ENCODE measurements around the gene RNF213. TPM values are rescaled to one million over a fixed set of nuclear protein-coding genes. Genes with fewer than 3 reads are reported as not detected.

The RNF213 gene
- total and polyA plus RNA-seq, 2 of the 8 experiments (the other 6 are each of a cell fraction or from before 2014, with no cell fraction given) = 33.8 to 62.8 TPM

DNA sequence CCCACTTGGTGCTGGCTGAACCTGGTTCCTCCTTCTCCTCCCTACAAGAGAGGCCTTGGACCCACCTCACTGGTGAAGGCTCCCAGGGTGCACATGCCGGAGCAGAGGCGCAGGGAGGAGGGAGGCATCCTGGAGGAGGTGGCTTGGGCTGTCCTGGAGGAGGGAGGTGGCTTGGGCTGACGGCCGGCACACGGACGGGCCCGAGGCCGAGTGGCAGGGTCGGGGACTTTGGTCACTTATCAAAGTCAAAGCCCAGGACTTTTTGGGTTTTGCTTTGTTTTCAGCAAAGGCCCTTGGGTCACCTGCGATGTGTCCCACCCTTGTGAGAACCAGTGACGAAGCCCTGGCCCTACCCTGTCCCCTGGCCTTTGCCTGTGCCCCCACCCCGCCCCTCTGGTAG lies 182.8 kb downstream of the RNF213 start:
- H2AFZ ChIP-seq (ENCODE audit: low read length) = no peak overlapping the region
- ChIA-PET CTCF (ENCODE audit: partially characterized antibody) (interaction anchor here (0.9 to 3.9 kb wide), 2 partner anchors 16 to 48 kb away, joined by 3 to 21 read pairs; no protein-coding TSS in a partner anchor), POLR2A (ENCODE audit: partially characterized antibody) (interaction anchor here (5.8 kb wide), 1 partner anchor 10 kb away, joined by 35 read pairs; no protein-coding TSS in a partner anchor)
- H3K27me3 ChIP-seq (replicated peaks in 1 of 4; ENCODE audit: control insufficient read depth in 3 of 4, extremely low read depth in 1 of 4, insufficient read depth in 3 of 4, low read length in 3 of 4) = peaks cover 0 to 7% (median 0%) of the 10 kb centered on the region in 4 experiments; a peak in 3 of 7 replicates
- no peak overlapping the region; the same call in 1 of the 2 replicates for H2BK12ac ChIP-seq (ENCODE audit: low read depth, low read length)
- no peaks in the 10 kb centered on the region for H3K79me1 ChIP-seq (ENCODE audit: low read depth, low read length)
- H2BK5ac ChIP-seq (ENCODE audit: low read depth, low read length) = no peak overlapping the region
- FAIRE-seq (no peak), DNase-seq (ENCODE audit: low read depth in 1 of 2, low spot score in 2 of 2) (no peak)
- H4K91ac ChIP-seq (replicated peaks; ENCODE audit: insufficient read length, low read length) = no peak overlapping the region
- no peak overlapping the region for H3K23ac ChIP-seq (ENCODE audit: insufficient read length)
- no peak overlapping the region for H2BK20ac ChIP-seq (ENCODE audit: low read length)
- H3K4ac ChIP-seq (replicated peaks; ENCODE audit: insufficient read length, low read depth, low read length) = no peak overlapping the region
- no peak overlapping the region for H3K9ac ChIP-seq (replicated peaks in 1 of 4; ENCODE audit: extremely low read depth in 1 of 4, low read depth in 3 of 4, low read length in 3 of 4)
- no peak overlapping the region for H4K5ac ChIP-seq (ENCODE audit: insufficient read length, low read depth, low read length)
- H3K4me2 ChIP-seq (ENCODE audit: insufficient read depth in 1 of 2, low read depth in 2 of 2, low read length in 2 of 2) = peak overlapping the region; percentile 50 to 62; a peak in 2 of 4 replicates
- no peak overlapping the region for H3K56ac ChIP-seq (replicated peaks; ENCODE audit: insufficient read length, low read depth, low read length)
- no peak overlapping the region for H3K14ac ChIP-seq (ENCODE audit: insufficient read length)
- H3K79me2 ChIP-seq (ENCODE audit: control insufficient read depth in 1 of 2, insufficient read depth in 2 of 2, low read length in 2 of 2) = no peaks in the 10 kb centered on the region
- no peaks in the 10 kb centered on the region for H3K23me2 ChIP-seq (ENCODE audit: low read depth, low read length)
- H2AK5ac ChIP-seq (ENCODE audit: low read depth, low read length) = no peak overlapping the region
- WGBS, 2 experiments (ENCODE audit: extremely low coverage in 1 of 2, insufficient coverage in 1 of 2, insufficient read length in 1 of 2, insufficient replicate concordance in 2 of 2, low coverage in 1 of 2, low lambda C conversion rate in 2 of 2, missing lambda C conversion rate in 1 of 2) = 44% methylated on average over 10 of the region's 12 CpGs; no CpG with 5 or more reads in 1 of the 2 experiments
- H4K20me1 ChIP-seq (replicated peaks in 1 of 2; ENCODE audit: control insufficient read depth in 1 of 2, insufficient read depth in 2 of 2, low read length in 2 of 2) = no peaks in the 10 kb centered on the region
- peak overlapping the region in 1 of 4 experiments; percentile 35; a peak in 2 of 8 replicates for H3K4me3 ChIP-seq (ENCODE audit: extremely low read depth in 1 of 4, insufficient read depth in 2 of 4, low read depth in 3 of 4, low read length in 4 of 4)
- no peaks in the 10 kb centered on the region for H3K9me3 ChIP-seq (ENCODE audit: insufficient read depth in 2 of 2, low read depth in 1 of 2, low read length in 1 of 2)
- no peak for TF ChIP-seq CTBP2 (IDR thresholded peaks at IDR 0.05; ENCODE audit: borderline replicate concordance, insufficient read depth, insufficient read length, low read length)
- TF ChIP-seq CREB1 (IDR thresholded peaks at IDR 0.05) = no peak
- TF ChIP-seq SAP30 (IDR thresholded peaks at IDR 0.05; ENCODE audit: insufficient read depth, insufficient replicate concordance, low read length) = no peak
- no peak for TF ChIP-seq PHF8 (conservative IDR thresholded peaks at IDR 0.05; ENCODE audit: low read depth, low read length)
- TF ChIP-seq KDM1A (IDR thresholded peaks at IDR 0.05; ENCODE audit: borderline replicate concordance, low read length) = no peak
- H3K27ac ChIP-seq (ENCODE audit: low read depth, low read length) = no peak overlapping the region
- no peaks in the 10 kb centered on the region for H3K36me3 ChIP-seq (ENCODE audit: control insufficient read depth in 2 of 4, insufficient read depth in 4 of 4, low read length in 3 of 4)
- H3K18ac ChIP-seq (ENCODE audit: extremely low read depth, low read length) = no peak overlapping the region
- no peak overlapping the region for H2BK120ac ChIP-seq (replicated peaks; ENCODE audit: low read depth, low read length)
- H4K8ac ChIP-seq (ENCODE audit: extremely low read depth, insufficient read depth, low read length) = no peak overlapping the region
- H3K4me1 ChIP-seq (replicated peaks in 1 of 4; ENCODE audit: control insufficient read depth in 3 of 4, insufficient read depth in 4 of 4, low read length in 3 of 4) = peaks cover 3 to 11% (median 8%) of the 10 kb centered on the region in 4 experiments; a peak in 6 of 7 replicates
- H2BK15ac ChIP-seq (ENCODE audit: low read length) = 0 out of 2 replicates have a peak overlapping the region, but pooled peaks have one; percentile 10

Data from H1 (cell line).